ENCODE results near the gene GLRX5. TPM values are rescaled to one million over a fixed set of nuclear protein-coding genes. Genes with fewer than 3 reads are reported as not detected.
"Not testable (repeated sequence)": the region's sequence is repeated elsewhere in the genome, so short reads cannot be mapped to it uniquely, and the experiment has no call there.

GLRX5 gene
- total RNA-seq, 1 donor from 2014 or later = 74.1 TPM

DNA sequence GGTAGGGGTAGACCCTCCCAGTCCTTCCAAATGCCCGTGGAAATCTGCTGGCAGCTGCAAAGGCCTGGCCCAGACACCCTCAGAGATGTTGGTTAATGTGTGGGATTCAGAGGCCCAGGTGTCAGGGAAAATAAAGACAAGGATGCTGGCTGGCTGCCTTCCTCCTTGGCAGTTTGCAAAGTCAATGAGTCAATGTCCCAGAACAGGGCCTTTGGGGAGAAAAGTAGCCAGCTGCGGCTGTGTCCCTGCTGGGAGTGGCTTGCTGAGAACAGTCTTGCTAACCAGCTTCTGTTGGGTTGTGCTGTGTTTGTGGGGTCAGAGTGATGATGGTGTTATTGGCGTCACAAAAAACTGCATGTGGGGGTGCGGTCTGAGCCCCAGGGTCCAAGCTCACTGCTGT lies 29.2 kb downstream of the GLRX5 start:
- H3K4me1 ChIP-seq (ENCODE audit: control insufficient read depth in 3 of 3, insufficient read depth in 3 of 3, low read length in 3 of 3) = peaks cover 13 to 16% (median 15%) of the 10 kb centered on the region in 3 donors
- peak overlapping the region in 1 of 3 donors; percentile 1 for H3K9ac ChIP-seq (ENCODE audit: low read depth in 1 of 3, low read length in 3 of 3)
- H3K4me3 ChIP-seq (ENCODE audit: low read length in 3 of 3) = peak overlapping the region in 1 of 3 donors; percentile 29
- no peaks in the 10 kb centered on the region for H3K27me3 ChIP-seq (ENCODE audit: control insufficient read depth in 3 of 3, insufficient read depth in 3 of 3, low read length in 3 of 3)
- no peak overlapping the region for H3K27ac ChIP-seq (ENCODE audit: low read depth, low read length)
- H3K36me3 ChIP-seq (ENCODE audit: control insufficient read depth in 3 of 3, insufficient read depth in 3 of 3, low read length in 3 of 3) = no peaks in the 10 kb centered on the region
- H3K9me3 ChIP-seq (ENCODE audit: control insufficient read depth in 3 of 3, low read length in 3 of 3) = no peaks in the 10 kb centered on the region

DNA sequence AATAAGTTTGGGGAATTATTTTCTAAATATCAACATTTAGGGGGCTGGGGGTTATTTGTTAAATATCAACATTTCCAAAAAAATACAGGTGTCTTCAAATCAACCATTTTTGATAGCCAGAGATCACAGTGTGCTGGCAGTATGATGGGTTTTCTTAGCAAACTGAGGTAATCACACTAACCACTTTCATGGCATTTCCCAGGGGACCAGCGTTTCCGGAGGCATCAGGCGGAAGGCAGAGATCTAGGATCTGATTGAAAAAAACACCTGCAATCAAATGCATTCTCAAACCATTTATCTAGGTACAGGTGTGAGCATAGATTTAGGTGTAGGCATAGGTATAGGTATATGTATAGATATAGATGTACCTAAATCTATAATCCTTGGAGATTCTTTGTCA lies 34.6 kb downstream of the GLRX5 start:
- no peaks in the 10 kb centered on the region for H3K9me3 ChIP-seq (ENCODE audit: control insufficient read depth in 3 of 3, low read length in 3 of 3)
- no peaks in the 10 kb centered on the region for H3K27me3 ChIP-seq (ENCODE audit: control insufficient read depth in 3 of 3, insufficient read depth in 3 of 3, low read length in 3 of 3)
- no peak overlapping the region for H3K9ac ChIP-seq (ENCODE audit: low read depth in 1 of 3, low read length in 3 of 3)
- no peak overlapping the region for H3K4me3 ChIP-seq (ENCODE audit: low read length in 3 of 3)
- H3K4me1 ChIP-seq (ENCODE audit: control insufficient read depth in 3 of 3, insufficient read depth in 3 of 3, low read length in 3 of 3) = peaks cover under 1% of the 10 kb centered on the region in 3 donors
- H3K36me3 ChIP-seq (ENCODE audit: control insufficient read depth in 3 of 3, insufficient read depth in 3 of 3, low read length in 3 of 3) = no peaks in the 10 kb centered on the region
- no peak overlapping the region for H3K27ac ChIP-seq (ENCODE audit: low read depth, low read length)

DNA sequence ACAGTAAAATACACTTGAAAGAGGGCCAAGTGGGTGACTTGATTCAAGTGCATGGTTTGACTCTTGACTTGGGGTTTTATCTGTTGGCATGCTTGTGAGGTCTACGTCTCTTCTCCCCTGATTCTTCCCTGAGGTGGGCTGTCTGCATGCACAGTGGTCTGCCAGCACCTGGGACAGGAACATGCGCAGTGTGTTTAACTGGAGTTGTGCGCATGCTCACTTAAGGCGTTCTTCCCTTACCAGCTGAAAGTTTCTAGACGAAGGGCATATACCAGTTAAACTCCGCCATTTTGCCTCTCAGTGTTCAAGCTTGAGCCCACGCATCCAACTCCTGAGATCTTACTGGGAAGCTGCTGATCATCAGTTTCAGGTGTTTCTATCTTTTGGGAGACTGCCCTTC lies 38.5 kb downstream of the GLRX5 start:
- H3K9me3 ChIP-seq (ENCODE audit: control insufficient read depth in 3 of 3, low read length in 3 of 3) = no peaks in the 10 kb centered on the region
- H3K4me3 ChIP-seq (ENCODE audit: low read length in 3 of 3) = no peak overlapping the region
- no peak overlapping the region for H3K27ac ChIP-seq (ENCODE audit: low read depth, low read length)
- no peak overlapping the region for H3K9ac ChIP-seq (ENCODE audit: low read depth in 1 of 3, low read length in 3 of 3)
- no peaks in the 10 kb centered on the region for H3K36me3 ChIP-seq (ENCODE audit: control insufficient read depth in 3 of 3, insufficient read depth in 3 of 3, low read length in 3 of 3)
- no peaks in the 10 kb centered on the region for H3K27me3 ChIP-seq (ENCODE audit: control insufficient read depth in 3 of 3, insufficient read depth in 3 of 3, low read length in 3 of 3)
- H3K4me1 ChIP-seq (ENCODE audit: control insufficient read depth in 3 of 3, insufficient read depth in 3 of 3, low read length in 3 of 3) = no peaks in the 10 kb centered on the region

DNA sequence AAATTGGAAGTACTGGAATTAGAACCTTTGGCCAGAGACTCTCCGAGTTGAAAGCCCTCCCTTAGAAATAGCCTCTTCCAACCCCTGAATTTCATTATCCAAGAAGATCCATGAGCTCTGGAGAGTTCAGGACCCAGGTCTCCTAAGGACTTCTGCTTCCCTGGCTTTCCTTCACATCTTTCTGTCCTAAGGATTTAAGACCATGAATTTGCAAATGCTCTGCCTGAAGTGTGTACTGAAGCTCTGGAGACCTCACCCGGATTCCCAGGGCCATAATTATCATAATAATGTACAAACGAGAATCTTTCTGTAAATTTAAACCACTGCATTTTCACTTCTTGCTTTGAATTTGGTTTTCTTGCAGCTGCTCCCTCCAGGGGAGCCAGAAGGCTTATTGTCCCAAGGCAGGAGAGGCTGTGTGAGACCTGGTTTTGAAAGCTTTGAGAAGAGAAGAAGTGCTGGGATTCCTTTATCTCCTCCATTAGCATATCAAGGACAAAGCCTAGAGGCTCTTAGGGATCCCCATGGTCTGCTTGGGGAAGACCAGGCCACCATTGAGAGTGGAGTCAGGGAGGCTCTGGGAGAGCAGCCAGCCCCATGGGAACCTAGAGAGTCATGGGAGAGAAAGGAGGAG lies 41.1 kb downstream of the GLRX5 start:
- Histone ChIP-seq H3K4me3 (ENCODE audit: low read length in 3 of 3) (no peak overlapping the region), H3K9me3 (ENCODE audit: control insufficient read depth in 3 of 3, low read length in 3 of 3) (no peaks in the 10 kb centered on the region), H3K27me3 (ENCODE audit: control insufficient read depth in 3 of 3, insufficient read depth in 3 of 3, low read length in 3 of 3) (no peaks in the 10 kb centered on the region), H3K36me3 (ENCODE audit: control insufficient read depth in 3 of 3, insufficient read depth in 3 of 3, low read length in 3 of 3) (no peaks in the 10 kb centered on the region), H3K27ac (ENCODE audit: low read depth, low read length) (no peak overlapping the region), H3K9ac (ENCODE audit: low read depth in 1 of 3, low read length in 3 of 3) (no peak overlapping the region), H3K4me1 (ENCODE audit: control insufficient read depth in 3 of 3, insufficient read depth in 3 of 3, low read length in 3 of 3) (no peaks in the 10 kb centered on the region)

DNA sequence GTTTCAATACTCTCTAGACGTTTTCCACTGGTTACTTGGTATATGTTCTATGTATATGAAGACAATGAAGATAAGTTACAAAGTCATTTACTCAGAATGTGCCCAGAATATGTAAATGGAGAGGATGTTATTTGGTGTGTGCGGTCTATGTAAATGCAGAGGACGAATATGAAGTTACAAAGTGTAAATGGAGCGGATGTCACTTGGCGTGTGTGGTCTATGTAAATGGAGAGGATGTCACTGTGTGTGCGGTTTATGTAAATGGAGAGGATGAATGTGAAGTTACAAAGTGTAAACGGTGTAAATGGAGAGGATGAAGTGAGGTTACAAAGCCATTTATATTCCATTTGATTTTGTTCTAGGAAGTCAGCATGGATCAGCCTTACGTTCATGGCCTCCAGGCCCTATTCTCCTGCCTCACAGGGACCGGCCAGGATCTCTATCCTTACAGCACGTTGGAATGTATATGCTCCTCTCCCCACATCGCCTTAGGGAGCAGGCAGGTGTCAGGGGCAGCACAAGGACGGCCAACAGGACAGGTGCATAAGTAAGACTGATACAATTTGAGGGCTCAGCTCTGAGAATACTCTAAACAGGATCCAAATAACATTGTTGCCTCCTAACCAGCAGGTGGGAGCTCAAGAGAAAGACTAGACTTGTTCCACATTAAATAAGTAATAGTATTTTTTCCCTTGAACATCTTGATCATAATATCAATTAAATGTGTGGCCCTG lies 42.4 kb downstream of the GLRX5 start:
- H3K4me3 ChIP-seq (ENCODE audit: low read length in 3 of 3) = no peak overlapping the region
- H3K36me3 ChIP-seq (ENCODE audit: control insufficient read depth in 3 of 3, insufficient read depth in 3 of 3, low read length in 3 of 3) = no peaks in the 10 kb centered on the region
- no peaks in the 10 kb centered on the region for H3K4me1 ChIP-seq (ENCODE audit: control insufficient read depth in 3 of 3, insufficient read depth in 3 of 3, low read length in 3 of 3)
- no peaks in the 10 kb centered on the region for H3K9me3 ChIP-seq (ENCODE audit: control insufficient read depth in 3 of 3, low read length in 3 of 3)
- no peaks in the 10 kb centered on the region for H3K27me3 ChIP-seq (ENCODE audit: control insufficient read depth in 3 of 3, insufficient read depth in 3 of 3, low read length in 3 of 3)
- H3K9ac ChIP-seq (ENCODE audit: low read depth in 1 of 3, low read length in 3 of 3) = no peak overlapping the region
- no peak overlapping the region for H3K27ac ChIP-seq (ENCODE audit: low read depth, low read length)

DNA sequence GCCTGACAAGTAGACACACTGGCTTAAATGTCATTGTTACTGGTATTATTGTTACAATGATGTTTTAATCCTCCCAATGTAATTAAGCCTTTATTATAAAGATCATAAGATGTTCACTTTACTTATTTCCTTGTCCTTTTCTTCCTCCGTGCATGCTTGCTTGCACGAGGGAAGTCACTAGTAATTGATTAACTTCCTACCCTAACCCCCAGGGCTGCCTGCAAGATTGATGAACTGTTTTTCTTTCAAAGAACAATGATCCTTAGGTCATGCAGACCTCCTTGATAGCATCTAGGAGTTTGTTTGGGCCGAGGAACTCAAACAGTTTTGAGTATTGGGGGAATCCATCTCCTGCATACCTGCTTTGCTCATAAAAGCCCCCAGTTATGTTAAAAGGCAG lies 43.0 kb downstream of the GLRX5 start:
- Histone ChIP-seq H3K4me1 (ENCODE audit: control insufficient read depth in 3 of 3, insufficient read depth in 3 of 3, low read length in 3 of 3) (no peaks in the 10 kb centered on the region), H3K27me3 (ENCODE audit: control insufficient read depth in 3 of 3, insufficient read depth in 3 of 3, low read length in 3 of 3) (no peaks in the 10 kb centered on the region), H3K36me3 (ENCODE audit: control insufficient read depth in 3 of 3, insufficient read depth in 3 of 3, low read length in 3 of 3) (no peaks in the 10 kb centered on the region), H3K4me3 (ENCODE audit: low read length in 3 of 3) (no peak overlapping the region), H3K27ac (ENCODE audit: low read depth, low read length) (no peak overlapping the region), H3K9me3 (ENCODE audit: control insufficient read depth in 3 of 3, low read length in 3 of 3) (no peaks in the 10 kb centered on the region), H3K9ac (ENCODE audit: low read depth in 1 of 3, low read length in 3 of 3) (no peak overlapping the region)

DNA sequence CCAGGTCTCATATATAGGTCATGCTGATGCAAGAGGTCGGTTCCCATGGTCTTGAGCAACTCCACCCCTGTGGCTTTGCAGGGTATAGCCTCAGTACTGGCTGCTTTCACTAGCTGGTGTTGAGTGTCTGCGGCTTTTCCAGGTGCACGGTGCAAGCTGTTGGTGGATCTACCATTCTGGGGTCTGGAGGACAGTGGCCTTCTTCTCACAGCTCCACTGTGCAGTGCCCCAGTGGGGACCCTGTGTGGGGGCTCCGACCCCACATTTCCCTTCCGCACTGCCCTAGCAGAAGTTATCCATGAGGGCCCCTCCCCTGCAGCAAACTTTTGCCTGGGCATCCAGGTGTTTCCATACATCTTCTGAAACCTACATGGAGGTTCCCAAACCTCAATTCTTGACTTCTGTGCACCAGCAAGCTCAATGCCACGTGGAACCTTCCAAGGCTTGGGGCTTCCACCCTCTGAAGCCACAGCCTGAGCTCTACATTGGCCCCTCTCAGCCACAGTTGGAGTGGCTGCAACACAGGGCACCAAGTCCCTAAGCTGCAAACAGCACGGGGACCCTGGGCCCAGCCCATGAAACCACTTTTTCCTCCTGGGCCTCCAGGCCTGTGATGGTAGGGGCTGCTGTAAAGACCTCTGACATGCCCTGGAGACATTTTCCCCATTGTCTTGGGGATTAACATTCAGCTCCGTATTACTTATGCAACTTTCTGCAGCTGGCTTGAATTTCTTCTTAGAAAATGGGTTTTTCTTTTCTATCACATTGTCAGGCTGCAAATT lies 49.2 kb downstream of the GLRX5 start:
- not testable (repeated sequence) for H3K4me1 ChIP-seq (ENCODE audit: control insufficient read depth in 3 of 3, insufficient read depth in 3 of 3, low read length in 3 of 3); H3K9ac ChIP-seq (ENCODE audit: low read depth in 1 of 3, low read length in 3 of 3); H3K27ac ChIP-seq (ENCODE audit: low read depth, low read length); H3K9me3 ChIP-seq (ENCODE audit: control insufficient read depth in 3 of 3, low read length in 3 of 3); H3K36me3 ChIP-seq (ENCODE audit: control insufficient read depth in 3 of 3, insufficient read depth in 3 of 3, low read length in 3 of 3); H3K4me3 ChIP-seq (ENCODE audit: low read length in 3 of 3)
- H3K27me3 ChIP-seq (ENCODE audit: control insufficient read depth in 3 of 3, insufficient read depth in 3 of 3, low read length in 3 of 3) = peaks cover 0 to 11% (median 0%) of the 10 kb centered on the region in 3 donors

DNA sequence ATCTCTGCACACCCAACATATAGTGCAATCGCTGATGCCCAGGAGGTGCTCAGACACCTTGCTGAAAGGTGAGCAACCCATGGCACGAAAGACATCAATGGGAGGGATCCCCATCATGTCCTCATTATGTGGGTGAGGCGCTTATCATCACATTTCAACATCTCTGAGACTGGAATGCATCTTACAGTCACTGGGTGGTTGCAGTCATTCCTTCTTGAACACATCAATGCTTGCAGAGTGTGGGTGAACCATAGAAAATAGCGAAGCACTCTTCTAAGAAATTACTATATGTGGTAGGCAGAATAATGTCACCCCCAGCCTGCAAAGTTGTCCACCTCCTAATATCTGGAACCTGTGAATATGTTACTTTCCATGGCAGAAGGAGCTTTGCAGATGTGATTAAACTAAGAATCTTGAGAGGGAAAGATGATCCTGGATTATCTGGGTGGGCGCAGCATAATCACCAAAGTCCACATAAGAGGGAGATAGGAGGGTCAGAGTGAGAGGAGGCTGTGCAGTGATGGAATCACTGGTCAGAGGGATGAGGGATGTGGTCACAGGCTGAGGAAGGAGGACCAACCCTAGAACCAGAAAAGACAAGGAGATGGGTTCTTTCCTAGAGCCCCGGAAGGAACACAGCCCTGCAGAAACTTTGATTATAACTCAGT lies 51.2 kb downstream of the GLRX5 start:
- no peak overlapping the region for H3K4me3 ChIP-seq (ENCODE audit: low read length in 3 of 3)
- H3K9me3 ChIP-seq (ENCODE audit: control insufficient read depth in 3 of 3, low read length in 3 of 3) = peaks cover 0 to 5% (median 2%) of the 10 kb centered on the region in 3 donors
- H3K4me1 ChIP-seq (ENCODE audit: control insufficient read depth in 3 of 3, insufficient read depth in 3 of 3, low read length in 3 of 3) = no peaks in the 10 kb centered on the region
- H3K36me3 ChIP-seq (ENCODE audit: control insufficient read depth in 3 of 3, insufficient read depth in 3 of 3, low read length in 3 of 3) = no peaks in the 10 kb centered on the region
- no peak overlapping the region for H3K27ac ChIP-seq (ENCODE audit: low read depth, low read length)
- no peak overlapping the region for H3K9ac ChIP-seq (ENCODE audit: low read depth in 1 of 3, low read length in 3 of 3)
- peaks cover 0 to 11% (median 0%) of the 10 kb centered on the region in 3 donors for H3K27me3 ChIP-seq (ENCODE audit: control insufficient read depth in 3 of 3, insufficient read depth in 3 of 3, low read length in 3 of 3)

DNA sequence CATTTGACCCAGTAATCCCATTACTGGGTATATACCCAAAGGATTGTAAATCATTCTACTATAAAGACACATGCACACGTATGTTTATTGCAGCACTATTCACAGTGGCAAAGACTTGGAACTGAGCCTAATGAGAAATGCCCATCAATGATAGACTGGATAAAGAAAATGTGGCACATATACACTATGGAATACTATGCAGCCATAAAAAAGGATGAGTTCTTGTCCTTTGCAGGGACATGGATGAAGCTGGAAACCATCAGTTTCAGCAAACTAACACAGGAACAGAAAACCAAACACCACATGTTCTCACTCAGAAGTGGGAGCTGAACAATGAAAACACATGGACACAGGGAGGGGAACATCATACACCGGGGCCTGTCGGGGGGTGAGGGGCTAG lies 56.3 kb downstream of the GLRX5 start:
- H3K4me3 ChIP-seq (ENCODE audit: low read length in 3 of 3); H3K9me3 ChIP-seq (ENCODE audit: control insufficient read depth in 3 of 3, low read length in 3 of 3); H3K36me3 ChIP-seq (ENCODE audit: control insufficient read depth in 3 of 3, insufficient read depth in 3 of 3, low read length in 3 of 3); H3K4me1 ChIP-seq (ENCODE audit: control insufficient read depth in 3 of 3, insufficient read depth in 3 of 3, low read length in 3 of 3); H3K27ac ChIP-seq (ENCODE audit: low read depth, low read length); H3K9ac ChIP-seq (ENCODE audit: low read depth in 1 of 3, low read length in 3 of 3): not testable (repeated sequence)
- peaks cover 2 to 15% (median 3%) of the 10 kb centered on the region in 3 donors for H3K27me3 ChIP-seq (ENCODE audit: control insufficient read depth in 3 of 3, insufficient read depth in 3 of 3, low read length in 3 of 3)

Data from skeletal muscle tissue (tissue), 4 donors.